Measurements from ENCODE around the gene DDX1.
"Not testable (repeated sequence)": the region's sequence is repeated elsewhere in the genome, so short reads cannot be mapped to it uniquely, and the experiment has no call there.

The DDX1 gene

DNA sequence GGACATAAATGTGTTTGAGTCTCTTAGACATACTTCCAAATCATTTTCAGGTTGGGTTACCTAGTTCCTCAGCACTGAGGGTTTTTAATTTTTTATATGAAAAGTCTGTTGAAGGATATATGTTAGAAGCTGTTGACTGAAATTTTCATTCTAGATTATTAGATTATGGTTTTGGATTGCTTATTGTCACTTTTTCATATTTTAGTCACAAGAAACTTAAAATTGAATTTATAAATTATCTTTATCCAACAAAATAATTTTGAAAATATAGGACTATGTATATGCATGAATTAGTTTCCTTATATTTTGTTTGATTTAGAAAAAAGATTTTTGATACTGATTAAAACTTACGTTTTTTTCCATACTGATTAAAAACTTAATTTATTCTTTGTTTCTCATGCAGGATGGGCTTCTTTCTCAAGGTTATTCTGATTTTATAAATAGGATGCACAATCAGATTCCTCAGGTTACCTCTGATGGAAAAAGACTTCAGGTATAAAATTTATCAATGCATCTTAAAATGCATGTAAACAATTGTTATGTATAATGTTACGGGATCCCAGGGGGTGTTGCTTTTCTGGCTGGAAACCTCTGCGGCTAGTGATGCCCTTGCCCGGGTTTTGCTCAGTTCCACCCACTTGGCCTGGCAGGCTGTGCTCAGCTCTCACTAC lies 26.2 kb downstream of the DDX1 start:
- no peak for DNase-seq

GRCh38 chr2:15618449-15618855 lies 26.8 kb downstream of the DDX1 start:
- DNase-seq = no peak

- DNase-seq = no peak
Observed at GRCh38 chr2:15619076-15619475, 27.4 kb downstream of the DDX1 start.

DNA sequence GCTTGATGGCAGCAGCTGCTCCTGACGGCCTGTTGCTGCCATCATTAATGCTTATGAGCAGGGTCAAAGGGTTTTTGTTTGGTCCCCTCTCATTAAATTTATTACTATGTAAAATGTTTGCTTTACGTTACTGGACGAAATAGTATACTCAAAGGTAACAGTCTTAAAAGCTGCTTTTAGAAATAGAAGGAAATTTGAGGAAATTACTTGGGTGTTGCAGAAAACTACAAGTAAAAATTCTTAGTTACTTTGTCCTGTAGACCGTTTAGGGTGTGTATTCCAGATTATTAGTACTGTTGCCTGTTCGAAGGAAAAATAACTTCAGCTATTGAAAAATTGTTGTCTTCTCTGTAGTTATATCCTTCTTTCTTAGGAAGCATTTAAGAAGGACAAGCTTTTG lies 27.8 kb downstream of the DDX1 start:
- DNase-seq = no peak

GRCh38 chr2:15619938-15620337 lies 28.3 kb downstream of the DDX1 start:
- DNase-seq = no peak

- DNase-seq = no peak
Observed at GRCh38 chr2:15620340-15620739, 28.7 kb downstream of the DDX1 start.

DNA sequence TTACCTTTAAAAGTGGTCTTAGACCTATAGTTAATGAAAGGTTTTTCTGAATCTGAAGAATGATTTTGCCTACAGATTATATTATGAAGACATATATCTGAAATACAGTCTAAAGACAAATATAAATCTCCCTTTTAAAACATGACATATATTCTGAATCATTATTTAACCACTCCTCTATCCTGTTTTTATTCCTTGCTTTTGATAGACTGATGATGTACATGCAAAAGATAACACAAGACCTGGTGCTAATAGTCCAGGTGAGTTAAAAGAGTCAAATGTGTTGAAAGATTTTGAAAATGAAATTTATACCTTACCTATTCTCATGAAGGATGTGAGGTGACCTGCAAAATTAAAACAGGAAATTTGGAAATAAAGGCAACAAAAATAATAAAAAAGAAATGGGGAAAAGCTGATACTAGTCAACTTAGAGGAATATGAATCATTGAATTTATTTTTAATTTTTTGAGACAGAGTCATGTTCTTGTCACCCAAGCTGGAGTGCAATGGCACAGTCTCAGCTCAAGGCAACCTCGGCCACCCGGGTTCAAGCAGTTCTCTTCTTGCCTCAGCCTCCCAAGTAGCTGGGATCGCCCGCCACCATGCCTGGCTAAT lies 29.3 kb downstream of the DDX1 start:
- no peak for DNase-seq

- not testable (repeated sequence) for DNase-seq
Observed at GRCh38 chr2:15621472-15621870, 29.8 kb downstream of the DDX1 start.

GRCh38 chr2:15622214-15622613 lies 30.5 kb downstream of the DDX1 start:
- no peak for DNase-seq

DNA sequence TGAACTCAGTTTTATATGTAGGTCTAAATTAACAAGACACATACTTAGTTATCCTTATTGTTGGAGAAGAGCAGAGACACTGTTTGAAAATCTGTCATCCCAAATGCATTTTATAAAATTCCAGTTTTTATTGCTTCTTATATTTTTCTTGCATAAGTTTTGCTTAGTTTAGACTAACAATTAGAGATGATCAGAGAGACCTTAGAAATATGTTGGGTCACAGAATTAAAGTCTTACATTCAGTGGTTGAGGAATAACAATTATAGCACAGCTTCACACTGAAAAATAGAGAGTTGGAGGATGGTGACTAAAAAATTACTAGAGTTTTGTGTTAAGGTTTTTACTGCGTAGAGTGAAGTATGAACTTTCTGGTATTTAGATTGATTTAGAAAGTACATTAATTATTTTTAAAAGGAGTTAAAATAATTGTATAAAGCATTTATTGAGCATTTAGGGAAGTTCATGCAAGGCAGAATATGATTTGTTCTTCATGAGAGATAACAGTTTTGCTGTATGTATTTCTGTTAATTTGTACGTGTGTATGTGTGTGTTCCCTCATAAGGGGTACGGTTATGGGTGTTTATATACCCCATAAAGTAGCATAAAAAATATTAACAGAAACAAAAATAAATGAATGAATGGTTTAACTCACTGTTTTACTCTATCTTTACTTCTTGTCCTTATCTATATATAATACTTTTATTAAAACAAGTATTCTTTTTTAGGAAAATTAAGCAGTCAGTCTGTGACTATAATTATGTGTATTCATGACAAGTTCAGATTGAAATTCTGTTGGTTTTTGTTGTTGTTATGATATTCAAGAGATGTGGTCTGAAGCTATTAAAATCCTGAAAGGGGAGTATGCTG lies 31.2 kb downstream of the DDX1 start:
- no peak for DNase-seq

GRCh38 chr2:15623481-15623796 lies 31.8 kb downstream of the DDX1 start:
- no peak for DNase-seq

- no peak for DNase-seq
Observed at GRCh38 chr2:15623898-15624541, 32.4 kb downstream of the DDX1 start.

DNA sequence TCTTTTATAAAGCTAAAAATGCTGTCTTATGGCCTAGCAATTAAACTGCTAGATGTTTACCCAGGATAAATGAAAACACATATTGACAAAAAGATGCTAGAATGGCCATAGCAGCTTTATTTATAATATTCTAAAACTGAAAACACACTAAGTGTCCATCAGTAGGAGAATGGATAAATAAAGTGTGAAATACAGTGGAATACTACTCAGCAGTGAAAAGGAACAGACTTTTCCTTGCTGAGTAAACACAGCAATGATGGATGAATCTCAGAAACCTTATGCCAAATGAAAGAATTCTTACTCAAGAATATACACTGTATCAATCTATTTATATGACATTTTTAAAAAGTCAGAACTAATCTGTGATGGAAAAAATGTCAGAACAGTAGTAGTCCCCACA lies 33.2 kb downstream of the DDX1 start:
- DNase-seq = no peak

DNA sequence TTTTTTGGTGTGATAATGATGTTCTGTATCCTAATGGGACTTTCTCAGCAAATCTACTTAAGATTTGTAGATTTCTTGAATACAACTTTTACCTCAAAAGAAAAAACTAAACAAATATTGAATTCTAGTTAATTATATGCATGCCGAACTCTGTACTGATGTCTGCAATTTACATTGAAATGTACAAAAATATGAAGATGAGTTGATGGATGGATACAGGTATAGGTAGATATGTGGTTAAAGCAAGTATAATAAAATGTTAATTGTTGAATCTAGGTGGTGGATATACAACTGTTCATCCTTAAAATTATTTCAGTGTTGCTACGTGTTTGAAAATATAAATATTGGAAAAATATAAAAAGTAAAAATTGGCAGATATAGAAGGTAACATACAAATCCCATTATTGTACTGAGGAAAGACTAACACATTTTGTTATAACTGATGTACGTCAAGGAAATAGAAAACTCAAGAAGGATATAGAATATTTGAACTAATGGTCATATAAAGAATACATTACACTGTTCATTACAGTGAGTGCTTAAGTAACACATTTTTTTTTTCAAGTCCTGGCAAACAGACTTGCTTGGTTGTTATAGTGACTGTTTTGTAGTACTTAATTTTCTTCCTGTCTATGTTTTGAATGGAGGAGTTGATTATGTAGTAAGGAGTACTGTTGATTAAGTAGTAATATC lies 33.8 kb downstream of the DDX1 start:
- no peak for DNase-seq

- no peak for DNase-seq
Observed at GRCh38 chr2:15626126-15626525, 34.5 kb downstream of the DDX1 start.

GRCh38 chr2:15626967-15627366 lies 35.3 kb downstream of the DDX1 start:
- DNase-seq = no peak

DNA sequence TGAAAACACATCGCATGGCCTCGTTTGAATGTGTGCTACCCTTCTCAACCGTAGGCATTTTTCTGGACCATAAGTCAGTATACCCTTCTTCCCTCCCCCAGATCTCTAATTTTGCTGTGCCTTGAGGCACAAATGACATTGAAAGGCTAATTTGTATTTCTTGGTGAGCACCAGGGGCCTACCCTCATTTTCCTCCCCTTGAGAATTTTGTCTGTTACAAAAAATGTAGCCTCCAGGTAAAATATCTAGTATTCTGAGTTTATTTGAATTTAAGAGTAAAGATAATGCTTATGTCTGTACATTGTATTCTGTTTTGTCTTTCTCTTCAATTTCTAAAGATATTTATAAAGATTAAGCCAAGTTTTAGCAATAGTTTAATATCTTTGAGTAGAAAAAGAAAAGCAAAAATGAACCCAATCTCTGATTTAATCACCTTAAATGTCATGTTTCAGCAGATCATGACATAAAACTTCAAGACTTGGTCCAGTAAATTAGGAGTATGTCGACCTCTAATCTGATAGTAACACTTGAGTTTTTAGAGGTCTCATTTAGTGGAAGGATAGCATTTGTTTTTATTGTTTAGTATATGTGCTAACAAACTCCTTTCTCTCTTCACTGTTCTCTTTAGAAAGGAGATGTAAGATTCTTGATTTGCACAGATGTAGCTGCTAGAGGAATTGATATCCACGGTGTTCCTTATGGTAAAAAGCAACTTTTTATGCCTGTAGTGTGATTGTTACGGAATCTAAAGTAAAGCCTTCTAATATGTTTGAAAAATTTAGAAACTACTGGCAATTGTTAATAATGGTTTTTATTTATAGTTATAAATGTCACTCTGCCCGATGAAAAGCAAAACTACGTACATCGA lies 36.4 kb downstream of the DDX1 start:
- DNase-seq = no peak

GRCh38 chr2:15628899-15629855 lies 37.5 kb downstream of the DDX1 start:
- DNase-seq = no peak

- DNase-seq = no peak
Observed at GRCh38 chr2:15630121-15630977, 38.7 kb downstream of the DDX1 start.
